PFSK-1 (cell line): ENCODE measurements around the gene TRMU.

ENCODE experiments used
- FOXP2 ChIP-seq: optimal IDR thresholded peaks from 2 replicates; pipeline ENCODE3; 2011; ENCODE audit warnings: borderline replicate concordance, control low read depth, inconsistent platforms; ENCODE audit not compliant: insufficient read depth; ENCODE audit errors: extremely low read length, extremely low read depth
- POLR2AphosphoS5 ChIP-seq: IDR thresholded peaks from 2 replicates; pipeline ENCODE4 v1.6.1; 2012; ENCODE audit warnings: low read depth, mild to moderate bottlenecking, control low read depth, low read length, moderate library complexity
- SIN3A ChIP-seq: IDR thresholded peaks from 2 replicates; pipeline ENCODE4 v1.6.1; 2012; ENCODE audit warnings: mild to moderate bottlenecking, low read length, moderate library complexity, borderline replicate concordance; ENCODE audit not compliant: insufficient read depth
- TAF1 ChIP-seq: IDR thresholded peaks from 2 replicates; pipeline ENCODE4 v1.6.1; 2012; ENCODE audit warnings: low read length, control low read depth, borderline replicate concordance; ENCODE audit not compliant: insufficient read depth
- TF ChIP-seq, protein P1 (sequence below), 2 experiments: IDR thresholded peaks; 2 replicates each; pipeline versions ENCODE4 v1.6.1 to v1.8.0; 2011 to 2012; ENCODE audit warnings: low read depth in 2 of 2, low read length in 2 of 2, control low read depth in 1 of 2, inconsistent platforms in 1 of 2, mild to moderate bottlenecking in 1 of 2, moderate library complexity in 1 of 2; ENCODE audit not compliant: insufficient read depth in 1 of 2

Gene TRMU

DNA sequence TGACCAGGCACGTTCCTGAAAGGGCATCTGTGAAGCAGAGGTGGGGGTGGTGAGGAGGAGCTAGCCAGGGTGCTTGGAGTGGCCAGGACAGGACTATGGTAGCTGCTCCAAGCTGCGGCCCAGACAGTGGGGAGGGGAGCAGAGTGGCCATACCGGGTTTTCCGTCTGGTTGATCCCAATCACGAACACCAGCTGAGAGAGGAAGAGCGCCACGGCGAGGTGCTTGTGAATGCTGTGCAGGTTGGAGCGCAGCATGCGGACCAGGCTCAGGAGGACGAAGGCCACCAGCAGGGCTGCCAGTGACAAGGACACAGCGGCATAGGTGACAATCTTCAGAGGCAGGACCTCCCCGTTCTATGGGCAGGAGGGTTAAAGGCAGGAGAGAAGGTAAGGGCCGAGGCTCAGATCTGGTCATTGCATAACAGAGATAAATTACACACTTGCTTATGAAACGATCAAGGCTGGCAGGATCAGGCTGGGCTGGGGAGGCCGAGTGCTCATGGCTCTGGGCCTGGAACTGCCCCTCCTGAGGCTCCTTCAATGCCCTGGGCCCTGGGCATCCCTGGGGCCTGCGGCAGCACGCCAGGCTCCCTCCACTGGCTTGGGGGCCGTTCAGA is 41.5 kb downstream of the TRMU start:
- TF ChIP-seq FOXP2, result no peak
- TF ChIP-seq POLR2AphosphoS5, result no peak
- no peak for TF ChIP-seq TAF1
- TF ChIP-seq SIN3A, result no peak
- TF ChIP-seq, protein P1, sequence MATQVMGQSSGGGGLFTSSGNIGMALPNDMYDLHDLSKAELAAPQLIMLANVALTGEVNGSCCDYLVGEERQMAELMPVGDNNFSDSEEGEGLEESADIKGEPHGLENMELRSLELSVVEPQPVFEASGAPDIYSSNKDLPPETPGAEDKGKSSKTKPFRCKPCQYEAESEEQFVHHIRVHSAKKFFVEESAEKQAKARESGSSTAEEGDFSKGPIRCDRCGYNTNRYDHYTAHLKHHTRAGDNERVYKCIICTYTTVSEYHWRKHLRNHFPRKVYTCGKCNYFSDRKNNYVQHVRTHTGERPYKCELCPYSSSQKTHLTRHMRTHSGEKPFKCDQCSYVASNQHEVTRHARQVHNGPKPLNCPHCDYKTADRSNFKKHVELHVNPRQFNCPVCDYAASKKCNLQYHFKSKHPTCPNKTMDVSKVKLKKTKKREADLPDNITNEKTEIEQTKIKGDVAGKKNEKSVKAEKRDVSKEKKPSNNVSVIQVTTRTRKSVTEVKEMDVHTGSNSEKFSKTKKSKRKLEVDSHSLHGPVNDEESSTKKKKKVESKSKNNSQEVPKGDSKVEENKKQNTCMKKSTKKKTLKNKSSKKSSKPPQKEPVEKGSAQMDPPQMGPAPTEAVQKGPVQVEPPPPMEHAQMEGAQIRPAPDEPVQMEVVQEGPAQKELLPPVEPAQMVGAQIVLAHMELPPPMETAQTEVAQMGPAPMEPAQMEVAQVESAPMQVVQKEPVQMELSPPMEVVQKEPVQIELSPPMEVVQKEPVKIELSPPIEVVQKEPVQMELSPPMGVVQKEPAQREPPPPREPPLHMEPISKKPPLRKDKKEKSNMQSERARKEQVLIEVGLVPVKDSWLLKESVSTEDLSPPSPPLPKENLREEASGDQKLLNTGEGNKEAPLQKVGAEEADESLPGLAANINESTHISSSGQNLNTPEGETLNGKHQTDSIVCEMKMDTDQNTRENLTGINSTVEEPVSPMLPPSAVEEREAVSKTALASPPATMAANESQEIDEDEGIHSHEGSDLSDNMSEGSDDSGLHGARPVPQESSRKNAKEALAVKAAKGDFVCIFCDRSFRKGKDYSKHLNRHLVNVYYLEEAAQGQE (IDR thresholded peaks at IDR 0.05; ENCODE audit: insufficient read depth in 1 of 2, low read depth in 2 of 2, low read length in 2 of 2), result no peak

GRCh38 chr22:46377525-46378425 is 42.3 kb downstream of the TRMU start:
- TF ChIP-seq SIN3A (no peak), FOXP2 (no peak), POLR2AphosphoS5 (no peak), TAF1 (no peak)
- TF ChIP-seq, protein P1 (IDR thresholded peaks at IDR 0.05; ENCODE audit: insufficient read depth in 1 of 2, low read depth in 2 of 2, low read length in 2 of 2), result no peak

- no peak for TF ChIP-seq TAF1
- TF ChIP-seq POLR2AphosphoS5, result no peak
- no peak for TF ChIP-seq FOXP2
- TF ChIP-seq, protein P1 (IDR thresholded peaks at IDR 0.05; ENCODE audit: insufficient read depth in 1 of 2, low read depth in 2 of 2, low read length in 2 of 2), result no peak
- no peak for TF ChIP-seq SIN3A
These were observed 43.0 kb downstream of the TRMU start for GRCh38 chr22:46378426-46379065.

DNA sequence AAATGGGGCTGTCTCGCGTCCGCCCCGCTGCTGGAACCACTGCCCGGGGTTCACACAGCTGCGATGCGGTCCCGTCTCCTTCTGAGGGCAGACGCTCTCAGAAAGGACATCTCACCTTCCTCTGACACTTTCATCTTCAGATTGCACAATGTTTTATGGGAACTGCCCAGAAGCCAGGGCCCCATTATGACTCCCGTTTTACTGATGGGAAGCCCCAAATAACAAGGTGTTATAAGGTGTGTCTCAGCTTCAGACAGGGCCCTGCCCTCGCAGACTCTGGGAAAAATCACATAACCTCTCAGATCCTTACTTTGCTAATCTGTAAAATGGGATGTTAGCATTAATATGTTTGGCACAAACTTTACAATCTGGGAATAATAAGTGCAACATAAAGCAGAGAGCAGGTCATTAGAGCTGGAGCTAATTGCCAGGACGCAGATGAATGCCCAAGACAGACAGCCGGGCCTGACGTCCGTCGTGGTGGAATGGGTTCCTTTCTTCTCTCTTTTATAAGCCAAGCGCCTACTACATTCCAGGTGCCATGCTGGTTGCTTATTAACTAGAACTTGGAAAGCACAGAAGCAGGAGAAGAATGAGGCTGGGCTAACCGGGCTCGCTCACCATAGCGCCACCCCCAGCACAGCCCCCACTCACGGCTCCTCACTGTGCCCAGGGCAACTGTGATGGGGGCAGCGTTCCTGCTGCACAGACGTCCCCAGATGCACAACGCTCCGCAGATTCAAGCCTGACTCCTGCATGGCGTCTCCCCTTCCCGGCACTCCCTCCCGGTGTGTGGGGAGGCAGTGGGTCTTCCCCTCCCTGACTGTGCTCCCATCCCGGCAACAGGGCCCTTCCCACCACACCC is 43.8 kb downstream of the TRMU start:
- TF ChIP-seq FOXP2, result no peak
- TF ChIP-seq, protein P1 (IDR thresholded peaks at IDR 0.05; ENCODE audit: insufficient read depth in 1 of 2, low read depth in 2 of 2, low read length in 2 of 2), result no peak
- TF ChIP-seq TAF1, result no peak
- TF ChIP-seq POLR2AphosphoS5, result no peak
- TF ChIP-seq SIN3A, result no peak
